Measurements from ENCODE around the gene EIF4H. TPM values are rescaled to one million over a fixed set of nuclear protein-coding genes. Genes with fewer than 3 reads are reported as not detected.

The EIF4H gene
- total and polyA plus RNA-seq, 9 of the 15 experiments (the other 6 are each of a cell fraction or from before 2014, with no cell fraction given), result 11.0 to 435 (median 319) TPM

GRCh38 chr7:74164985-74165456 is 9.1 kb upstream of the EIF4H start (continued):
- peak; percentile 43 for TF ChIP-seq E2F8 (IDR thresholded peaks at IDR 0.05; ENCODE audit: low read depth, partially characterized antibody)
- TF ChIP-seq ZNF318 (IDR thresholded peaks at IDR 0.05; ENCODE audit: borderline replicate concordance in 1 of 2, low read depth in 1 of 2), result no peak
- TF ChIP-seq KHSRP (IDR thresholded peaks at IDR 0.05), result no peak
- TF ChIP-seq PTTG1 (tag; IDR thresholded peaks at IDR 0.05; ENCODE audit: low read depth), result no peak
- no peak for TF ChIP-seq ZBTB26 (CRISPR knock-in tag; IDR thresholded peaks at IDR 0.05)
- TF ChIP-seq SRF (CRISPR knock-in tag; IDR thresholded peaks at IDR 0.05), result no peak; a peak in 1 of 4 replicates
- TF ChIP-seq ZNF780A (CRISPR knock-in tag; IDR thresholded peaks at IDR 0.05), result no peak
- TF ChIP-seq ZNF239 (CRISPR knock-in tag; IDR thresholded peaks at IDR 0.05), result no peak
- TF ChIP-seq YBX1 (IDR thresholded peaks at IDR 0.05), result no peak
- no peak for TF ChIP-seq CREB3 (tag; conservative IDR thresholded peaks at IDR 0.05; ENCODE audit: low read depth)
- TF ChIP-seq TGIF2 (CRISPR knock-in tag; IDR thresholded peaks at IDR 0.05), result no peak
- no peak for TF ChIP-seq ZNF12 (CRISPR knock-in tag; IDR thresholded peaks at IDR 0.05)
- no peak for TF ChIP-seq KDM4B (IDR thresholded peaks at IDR 0.05; ENCODE audit: borderline replicate concordance in 2 of 2, low read depth in 1 of 2)
- no peak for TF ChIP-seq ZNF165 (CRISPR knock-in tag; IDR thresholded peaks at IDR 0.05; ENCODE audit: borderline replicate concordance)

Measured in K562 (cell line).